Neutrophil (primary cell): ENCODE measurements around the gene HMCN1.

Experiments used
- H3K27ac ChIP-seq: fragments of 200-600 bp; sonication (generic); 2 replicates; pipeline ENCODE4 v1.5.1; 2016; ENCODE audit warnings: mild to moderate bottlenecking, moderate library complexity
- H3K27me3 ChIP-seq: fragments of 200-600 bp; sonication (generic); 2 replicates; pipeline ENCODE4 v1.6.0; 2016; ENCODE audit warnings: mild to moderate bottlenecking
- H3K36me3 ChIP-seq: fragments of 200-600 bp; sonication (generic); 2 replicates; pipeline ENCODE4 v1.5.1; 2017
- H3K4me1 ChIP-seq, 2 experiments: fragments of 200-600 bp in 1 of 2; sonication (generic) in 1 of 2; 1 replicate in 1 of 2; 2 replicates in 1 of 2; pipeline versions ENCODE4 v1.5.1 to v1.6.1; 2013 to 2016; ENCODE audit warnings: low read depth in 1 of 2, low read length in 1 of 2, mild to moderate bottlenecking in 1 of 2, moderate library complexity in 1 of 2; ENCODE audit not compliant: control insufficient read depth in 1 of 2, insufficient read depth in 1 of 2
- H3K4me3 ChIP-seq, 2 experiments: fragments of 200-600 bp in 1 of 2; sonication (generic) in 1 of 2; 1 replicate in 1 of 2; 2 replicates in 1 of 2; pipeline ENCODE4 v1.5.1; 2013 to 2016; ENCODE audit warnings: low read depth in 1 of 2, low read length in 1 of 2, mild to moderate bottlenecking in 1 of 2, moderate library complexity in 1 of 2
- H3K9me3 ChIP-seq: fragments of 200-600 bp; sonication (generic); 2 replicates; pipeline ENCODE4 v1.5.1; 2016
- TF ChIP-seq, protein P1 (sequence below): fragments of 200-600 bp; sonication (generic); IDR thresholded peaks from 2 replicates; pipeline ENCODE4 v1.5.1; 2016; ENCODE audit warnings: antibody characterized with exemption

The HMCN1 gene

DNA sequence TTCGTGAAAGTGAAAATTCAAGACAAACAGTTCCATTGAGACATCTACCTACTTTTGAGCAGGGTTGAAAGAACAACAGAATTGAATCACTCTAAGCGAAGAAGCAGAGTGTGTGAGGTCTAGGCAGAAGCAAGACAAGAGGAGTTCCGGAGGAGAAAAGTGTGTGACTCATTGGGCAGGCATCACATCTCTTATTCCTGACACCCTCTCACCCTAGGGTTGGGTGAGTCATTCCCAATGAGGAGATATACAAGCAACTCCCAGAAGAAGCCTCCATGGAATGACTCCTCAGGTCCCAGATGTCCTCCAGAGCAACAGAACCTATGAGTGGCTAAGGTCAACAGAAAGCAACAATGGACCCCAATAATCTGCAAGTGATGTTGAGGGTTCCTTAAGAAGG, 502.7 kb downstream of the HMCN1 start:
- no peaks in the 10 kb centered on the region for H3K27me3 ChIP-seq
- no peak overlapping the region for H3K27ac ChIP-seq
- no peaks in the 10 kb centered on the region for H3K36me3 ChIP-seq
- no peaks in the 10 kb centered on the region for H3K9me3 ChIP-seq
- no peak overlapping the region for H3K4me3 ChIP-seq
- TF ChIP-seq, protein P1, sequence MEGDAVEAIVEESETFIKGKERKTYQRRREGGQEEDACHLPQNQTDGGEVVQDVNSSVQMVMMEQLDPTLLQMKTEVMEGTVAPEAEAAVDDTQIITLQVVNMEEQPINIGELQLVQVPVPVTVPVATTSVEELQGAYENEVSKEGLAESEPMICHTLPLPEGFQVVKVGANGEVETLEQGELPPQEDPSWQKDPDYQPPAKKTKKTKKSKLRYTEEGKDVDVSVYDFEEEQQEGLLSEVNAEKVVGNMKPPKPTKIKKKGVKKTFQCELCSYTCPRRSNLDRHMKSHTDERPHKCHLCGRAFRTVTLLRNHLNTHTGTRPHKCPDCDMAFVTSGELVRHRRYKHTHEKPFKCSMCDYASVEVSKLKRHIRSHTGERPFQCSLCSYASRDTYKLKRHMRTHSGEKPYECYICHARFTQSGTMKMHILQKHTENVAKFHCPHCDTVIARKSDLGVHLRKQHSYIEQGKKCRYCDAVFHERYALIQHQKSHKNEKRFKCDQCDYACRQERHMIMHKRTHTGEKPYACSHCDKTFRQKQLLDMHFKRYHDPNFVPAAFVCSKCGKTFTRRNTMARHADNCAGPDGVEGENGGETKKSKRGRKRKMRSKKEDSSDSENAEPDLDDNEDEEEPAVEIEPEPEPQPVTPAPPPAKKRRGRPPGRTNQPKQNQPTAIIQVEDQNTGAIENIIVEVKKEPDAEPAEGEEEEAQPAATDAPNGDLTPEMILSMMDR = no peak
- no peaks in the 10 kb centered on the region for H3K4me1 ChIP-seq

DNA sequence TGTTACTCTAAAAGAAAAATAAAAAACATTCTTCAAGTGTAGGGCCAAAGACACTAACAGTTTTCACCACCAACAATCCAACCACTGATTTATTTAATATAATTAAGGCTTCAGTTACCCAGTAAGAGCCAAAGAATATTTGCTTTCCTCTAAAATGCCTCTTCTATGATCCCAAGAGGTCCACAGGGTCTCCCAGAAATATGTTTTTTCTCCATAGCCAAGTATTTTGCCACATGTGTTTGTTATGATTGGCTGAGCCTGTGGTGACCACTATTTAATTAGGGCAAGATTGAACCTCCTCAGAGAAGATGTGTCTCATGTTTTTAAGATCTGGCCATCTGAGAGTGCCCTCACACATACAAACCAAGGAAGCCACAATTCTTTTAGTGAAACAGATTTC, 505.0 kb downstream of the HMCN1 start:
- no peaks in the 10 kb centered on the region for H3K9me3 ChIP-seq
- TF ChIP-seq, protein P1 = no peak
- H3K4me3 ChIP-seq = no peak overlapping the region
- H3K27me3 ChIP-seq = no peaks in the 10 kb centered on the region
- H3K27ac ChIP-seq = no peak overlapping the region
- no peaks in the 10 kb centered on the region for H3K36me3 ChIP-seq
- H3K4me1 ChIP-seq = no peaks in the 10 kb centered on the region

DNA sequence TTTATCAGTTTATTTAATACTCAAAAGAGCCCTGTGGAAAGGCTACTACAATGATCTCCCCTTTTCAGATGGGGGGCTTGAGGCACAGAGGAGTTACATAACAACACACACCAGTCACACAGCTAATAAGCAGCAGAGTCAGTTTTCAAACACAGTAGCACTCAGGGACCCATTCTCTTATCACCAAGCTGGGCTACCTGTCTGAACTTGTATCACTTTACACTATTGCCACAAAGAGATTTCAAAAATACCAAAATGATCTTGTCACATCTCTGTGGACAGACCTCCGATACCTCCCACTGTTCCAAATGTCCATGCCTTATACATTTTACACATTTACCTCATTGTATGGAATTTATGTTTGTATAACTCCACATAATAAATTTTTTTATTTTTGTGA, 506.2 kb downstream of the HMCN1 start:
- H3K4me1 ChIP-seq = no peaks in the 10 kb centered on the region
- TF ChIP-seq, protein P1 = no peak
- no peak overlapping the region for H3K27ac ChIP-seq
- no peaks in the 10 kb centered on the region for H3K27me3 ChIP-seq
- H3K9me3 ChIP-seq = no peaks in the 10 kb centered on the region
- H3K36me3 ChIP-seq = no peaks in the 10 kb centered on the region
- H3K4me3 ChIP-seq = no peak overlapping the region
